ENCODE results near the gene COPS3. TPM values are rescaled to one million over a fixed set of nuclear protein-coding genes. Genes with fewer than 3 reads are reported as not detected.

COPS3 gene
- total RNA-seq, 4 donors from 2014 or later = 51.8 to 85.3 (median 54.8) TPM

DNA sequence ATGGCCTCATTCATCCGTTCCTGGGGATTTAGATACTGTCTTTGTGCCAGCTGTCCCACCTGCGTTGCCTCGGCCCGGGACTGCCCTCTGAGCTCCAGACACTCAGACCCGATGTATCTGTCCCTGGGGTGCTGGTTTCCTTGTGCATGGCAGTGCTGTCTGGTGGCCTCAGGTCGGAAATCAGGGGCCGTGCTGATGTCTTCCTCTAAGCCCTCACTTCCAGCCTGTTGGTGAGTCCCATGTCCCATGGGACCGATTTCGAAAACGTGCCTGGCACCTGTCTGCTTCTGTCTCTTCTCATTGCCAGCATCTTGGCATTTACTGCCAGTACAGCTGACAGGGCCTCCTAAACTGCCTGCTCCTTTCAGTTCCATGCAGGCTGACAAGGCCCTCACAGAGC is 44.2 kb upstream of the COPS3 start:
- Histone ChIP-seq H3K27ac (no peak overlapping the region), H3K27me3 (no peaks in the 10 kb centered on the region), H3K9me3 (no peaks in the 10 kb centered on the region), H3K36me3 (peaks cover 0 to 52% of the 10 kb centered on the region in 2 donors), H3K4me1 (no peaks in the 10 kb centered on the region), H3K4me3 (no peak overlapping the region)
- 81 to 95% methylated on average over 3 to 4 of the region's 10 CpGs for WGBS, 2 donors (ENCODE audit: low coverage in 1 of 2)
- no peak for TF ChIP-seq EP300 (IDR thresholded peaks at IDR 0.05)
- TF ChIP-seq, protein P1, sequence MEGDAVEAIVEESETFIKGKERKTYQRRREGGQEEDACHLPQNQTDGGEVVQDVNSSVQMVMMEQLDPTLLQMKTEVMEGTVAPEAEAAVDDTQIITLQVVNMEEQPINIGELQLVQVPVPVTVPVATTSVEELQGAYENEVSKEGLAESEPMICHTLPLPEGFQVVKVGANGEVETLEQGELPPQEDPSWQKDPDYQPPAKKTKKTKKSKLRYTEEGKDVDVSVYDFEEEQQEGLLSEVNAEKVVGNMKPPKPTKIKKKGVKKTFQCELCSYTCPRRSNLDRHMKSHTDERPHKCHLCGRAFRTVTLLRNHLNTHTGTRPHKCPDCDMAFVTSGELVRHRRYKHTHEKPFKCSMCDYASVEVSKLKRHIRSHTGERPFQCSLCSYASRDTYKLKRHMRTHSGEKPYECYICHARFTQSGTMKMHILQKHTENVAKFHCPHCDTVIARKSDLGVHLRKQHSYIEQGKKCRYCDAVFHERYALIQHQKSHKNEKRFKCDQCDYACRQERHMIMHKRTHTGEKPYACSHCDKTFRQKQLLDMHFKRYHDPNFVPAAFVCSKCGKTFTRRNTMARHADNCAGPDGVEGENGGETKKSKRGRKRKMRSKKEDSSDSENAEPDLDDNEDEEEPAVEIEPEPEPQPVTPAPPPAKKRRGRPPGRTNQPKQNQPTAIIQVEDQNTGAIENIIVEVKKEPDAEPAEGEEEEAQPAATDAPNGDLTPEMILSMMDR (IDR thresholded peaks at IDR 0.05) = no peak
- no peak for TF ChIP-seq POLR2A (IDR thresholded peaks at IDR 0.05)
- no peak for TF ChIP-seq POLR2AphosphoS5 (IDR thresholded peaks at IDR 0.05)
- ATAC-seq = no peak

DNA sequence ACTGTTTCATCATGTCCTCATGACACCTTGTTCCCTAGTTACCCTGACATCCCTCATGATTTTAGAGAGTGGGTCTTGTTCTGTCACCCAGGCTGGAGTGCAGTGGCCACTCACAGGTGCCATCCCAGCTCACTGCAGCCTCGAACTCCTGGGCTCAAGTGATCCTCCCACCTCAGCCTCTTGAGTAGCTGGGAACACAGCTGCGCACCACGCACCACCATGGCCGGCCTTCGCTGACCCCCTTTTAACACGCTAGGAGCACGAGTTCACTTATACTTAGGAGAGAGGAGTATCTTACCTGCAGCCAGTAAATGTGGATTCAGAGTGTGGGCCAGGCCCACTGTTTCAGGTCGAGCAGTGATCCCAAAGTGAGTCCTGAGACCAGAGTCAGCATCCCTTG is 43.6 kb upstream of the COPS3 start:
- no peak for ATAC-seq
- no peak overlapping the region for H3K4me3 ChIP-seq
- 93% methylated on average over 3 of the region's 8 CpGs; no CpG with 5 or more reads in 1 of the 2 donors for WGBS, 2 donors (ENCODE audit: low coverage in 1 of 2)
- no peak overlapping the region for H3K27ac ChIP-seq
- H3K4me1 ChIP-seq = no peaks in the 10 kb centered on the region
- H3K27me3 ChIP-seq = no peaks in the 10 kb centered on the region
- TF ChIP-seq EP300 (IDR thresholded peaks at IDR 0.05) = no peak
- TF ChIP-seq POLR2AphosphoS5 (IDR thresholded peaks at IDR 0.05) = no peak
- TF ChIP-seq POLR2A (IDR thresholded peaks at IDR 0.05) = no peak
- TF ChIP-seq, protein P1 (IDR thresholded peaks at IDR 0.05) = no peak
- no peaks in the 10 kb centered on the region for H3K9me3 ChIP-seq
- peaks cover 0 to 52% of the 10 kb centered on the region in 2 donors for H3K36me3 ChIP-seq

DNA sequence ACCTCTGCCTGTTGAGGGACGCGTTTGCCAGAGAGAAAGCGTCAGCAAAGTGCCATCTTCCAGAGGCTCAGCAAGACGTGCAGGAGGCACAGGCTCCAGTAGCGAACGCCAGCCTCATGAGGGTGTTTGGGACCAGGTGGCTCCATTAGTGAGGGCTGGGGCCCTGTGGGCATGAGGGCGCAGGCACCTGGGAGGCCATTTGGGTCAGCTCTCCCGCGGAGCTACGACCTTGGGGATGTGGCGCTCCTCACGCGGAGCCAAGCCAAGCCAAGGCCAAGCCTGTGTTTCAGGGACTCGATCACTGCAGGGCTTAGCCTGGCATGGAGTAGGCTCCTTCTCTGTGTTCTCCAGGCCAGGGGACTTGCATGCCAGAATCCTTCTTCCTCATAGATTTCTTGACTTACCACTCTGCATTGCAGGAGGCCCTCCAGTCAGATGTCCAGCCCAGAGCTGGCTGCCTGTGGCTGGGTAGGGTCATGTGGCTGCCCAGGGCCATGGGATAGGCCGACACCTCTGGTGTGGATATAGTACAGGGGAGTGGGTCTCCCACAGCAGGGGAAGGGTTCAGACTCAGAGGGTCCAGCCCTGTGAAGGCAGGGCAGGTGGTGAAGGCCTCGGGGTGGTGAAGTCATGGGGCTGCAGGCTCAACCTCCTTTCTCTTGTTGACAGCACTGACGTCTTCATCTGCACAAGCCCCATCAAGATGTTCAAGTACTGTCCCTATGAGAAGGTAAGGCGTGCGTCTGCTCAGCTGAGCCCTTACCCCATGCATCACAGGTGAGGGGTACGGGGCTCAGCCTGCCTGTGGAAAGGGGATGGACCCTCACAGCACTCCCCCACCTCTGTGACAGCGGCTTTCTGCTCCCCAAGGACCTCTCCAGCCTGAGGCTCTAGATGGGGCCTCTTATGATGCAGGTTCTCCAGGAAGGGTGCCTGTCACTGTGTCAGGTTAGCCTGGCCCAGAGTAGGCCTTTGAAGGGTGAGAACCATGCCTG is 41.8 kb upstream of the COPS3 start:
- 96% methylated on average over 4 of the region's 21 CpGs; no CpG with 5 or more reads in 1 of the 2 donors for WGBS, 2 donors (ENCODE audit: low coverage in 1 of 2)
- no peaks in the 10 kb centered on the region for H3K27me3 ChIP-seq
- ATAC-seq = no peak
- H3K4me1 ChIP-seq = no peaks in the 10 kb centered on the region
- H3K4me3 ChIP-seq = no peak overlapping the region
- no peak overlapping the region for H3K27ac ChIP-seq
- H3K36me3 ChIP-seq = peaks cover 0 to 44% of the 10 kb centered on the region in 2 donors
- H3K9me3 ChIP-seq = no peaks in the 10 kb centered on the region
- TF ChIP-seq POLR2A (IDR thresholded peaks at IDR 0.05) (no peak), POLR2AphosphoS5 (IDR thresholded peaks at IDR 0.05) (no peak), EP300 (IDR thresholded peaks at IDR 0.05) (no peak)
- TF ChIP-seq, protein P1 (IDR thresholded peaks at IDR 0.05) = no peak

DNA sequence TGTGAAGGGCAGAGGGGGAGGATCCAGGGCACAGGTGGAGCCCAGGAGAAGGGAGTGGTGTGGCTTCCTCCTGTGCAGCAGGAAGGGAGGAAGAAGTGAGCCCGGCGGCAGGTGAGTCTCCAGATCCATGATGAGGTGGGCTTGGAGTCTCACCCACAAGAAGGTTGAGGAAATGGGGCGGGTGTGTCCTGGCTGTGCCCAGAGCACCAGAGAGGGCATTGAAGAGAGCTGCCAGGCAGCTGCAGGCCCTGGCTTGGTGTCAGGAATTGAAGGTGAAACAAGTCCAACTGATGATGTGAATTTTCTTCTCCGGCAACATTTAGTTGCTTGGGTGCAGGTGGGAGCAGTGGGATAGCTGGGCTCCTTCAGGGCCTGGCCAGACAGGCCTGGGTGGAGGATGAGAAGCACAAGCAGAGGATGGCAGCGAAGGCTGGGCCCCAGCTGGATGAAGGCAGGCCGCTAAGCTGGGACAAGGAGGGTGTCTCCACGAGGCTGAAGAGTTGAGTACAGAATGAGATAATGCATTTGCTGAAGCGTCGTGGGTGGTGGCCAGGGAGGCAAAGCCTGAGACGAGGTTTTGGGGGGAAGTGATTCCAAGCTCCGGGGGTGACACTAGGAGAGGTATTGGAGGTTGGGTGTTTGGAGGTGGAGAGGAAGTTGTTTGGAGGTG is 40.4 kb upstream of the COPS3 start:
- H3K4me1 ChIP-seq = no peaks in the 10 kb centered on the region
- no peaks in the 10 kb centered on the region for H3K27me3 ChIP-seq
- ATAC-seq = no peak
- H3K36me3 ChIP-seq = peaks cover 0 to 39% of the 10 kb centered on the region in 2 donors
- TF ChIP-seq POLR2A (IDR thresholded peaks at IDR 0.05) (no peak), POLR2AphosphoS5 (IDR thresholded peaks at IDR 0.05) (no peak), EP300 (IDR thresholded peaks at IDR 0.05) (no peak)
- TF ChIP-seq, protein P1 (IDR thresholded peaks at IDR 0.05) = no peak
- H3K4me3 ChIP-seq = no peak overlapping the region
- 86 to 87% methylated on average over 4 to 10 of the region's 11 CpGs for WGBS, 2 donors (ENCODE audit: low coverage in 1 of 2)
- no peak overlapping the region for H3K27ac ChIP-seq
- no peaks in the 10 kb centered on the region for H3K9me3 ChIP-seq
